Transverse colon (tissue), 4 donors: Measurements from ENCODE around the gene SLC7A6OS.

Experiments
- CTCF ChIP-seq, 5 experiments: fragments of 200-600 bp in 3 of 5; fragments of 450-650 bp in 2 of 5; sonication (generic) in 3 of 5; IDR thresholded peaks; 1 replicate in 2 of 5; 2 replicates in 3 of 5; pipeline ENCODE4 v1.5.1; 2016 to 2017; ENCODE audit warnings: antibody characterized with exemption in 5 of 5, inconsistent platforms in 3 of 5, mild to moderate bottlenecking in 2 of 5, moderate library complexity in 1 of 5
- EP300 ChIP-seq: sonication (generic); formaldehyde crosslinking; IDR thresholded peaks from one replicate; pipeline ENCODE4 v1.6.1; 2017; ENCODE audit warnings: antibody characterized with exemption, low read depth
- POLR2A ChIP-seq: fragments of 450-650 bp; IDR thresholded peaks from one replicate; pipeline ENCODE4 v1.6.1; 2016; ENCODE audit warnings: antibody characterized with exemption, mild to moderate bottlenecking, moderate library complexity
- POLR2AphosphoS5 ChIP-seq, 3 donors: sonication (generic); formaldehyde crosslinking; IDR thresholded peaks; one replicate each; pipeline ENCODE4 v1.6.1; 2016; ENCODE audit warnings: antibody characterized with exemption in 3 of 3

- TF ChIP-seq POLR2A (peak; percentile 46), CTCF (IDR thresholded peaks at IDR 0.05) (no peak), EP300 (no peak), POLR2AphosphoS5 (IDR thresholded peaks at IDR 0.05) (peak; percentile 50 to 73 (median 70))
Observed at GRCh38 chr16:68265078-68265920, 45.4 kb downstream of the SLC7A6OS start.
